ENCODE results near the gene PSMD10.

PSMD10 gene
- 16.2 to 39.9 reads per million in 2 donors for total RNA-seq

GRCh38 chrX:108091264-108091877, at the start of gene PSMD10, which contains the start of gene ATG4A:
PSMD10 (minus strand) TSS chrX:108091542; CDS start chrX:108091520, 22 bp downstream.
ATG4A (plus strand) TSS chrX:108091778; CDS start chrX:108091827, 49 bp downstream.
- DNase-seq = peak; percentile 79

GRCh38 chrX:108138814-108139702, 47.7 kb upstream of the PSMD10 start:
- no peak for DNase-seq

- no peak for DNase-seq
Measured at GRCh38 chrX:108134724-108135123, 43.4 kb upstream of the PSMD10 start.

GRCh38 chrX:108132876-108133275, 41.5 kb upstream of the PSMD10 start:
- DNase-seq = no peak

- no peak for DNase-seq
Measured at GRCh38 chrX:108132034-108132433, 40.7 kb upstream of the PSMD10 start.

GRCh38 chrX:108131471-108131870, 40.1 kb upstream of the PSMD10 start:
- DNase-seq = no peak

GRCh38 chrX:108130889-108131288, 39.5 kb upstream of the PSMD10 start:
- no peak for DNase-seq

- DNase-seq = no peak
Measured at GRCh38 chrX:108127152-108127551, 35.8 kb upstream of the PSMD10 start.

- no peak for DNase-seq
Measured at GRCh38 chrX:108126661-108127060, 35.3 kb upstream of the PSMD10 start.

GRCh38 chrX:108123591-108124366, 32.4 kb upstream of the PSMD10 start:
- no peak for DNase-seq

GRCh38 chrX:108122748-108123147, 31.4 kb upstream of the PSMD10 start:
- DNase-seq = no peak

- DNase-seq = no peak
Measured at GRCh38 chrX:108121291-108121690, 29.9 kb upstream of the PSMD10 start.

GRCh38 chrX:108117988-108118387, 26.6 kb upstream of the PSMD10 start:
- no peak for DNase-seq

- no peak for DNase-seq
Measured at GRCh38 chrX:108114541-108114940, 23.2 kb upstream of the PSMD10 start.

GRCh38 chrX:108105473-108105872, 14.1 kb upstream of the PSMD10 start:
- DNase-seq = no peak

- DNase-seq = no peak
Measured at GRCh38 chrX:108097380-108097779, 6.0 kb upstream of the PSMD10 start.

- DNase-seq = no peak
Measured at GRCh38 chrX:108091878-108092291, 543 bp upstream of the PSMD10 start.

- no peak for DNase-seq
Measured at GRCh38 chrX:108090491-108091263, 665 bp downstream of the PSMD10 start.

- DNase-seq = no peak
Measured at GRCh38 chrX:108088511-108088910, 2.8 kb downstream of the PSMD10 start.

- DNase-seq = no peak
Measured at GRCh38 chrX:108087792-108088191, 3.5 kb downstream of the PSMD10 start.

- DNase-seq = no peak
Measured at GRCh38 chrX:108081110-108081509, 10.2 kb downstream of the PSMD10 start.

GRCh38 chrX:108072746-108073145, 18.6 kb downstream of the PSMD10 start:
- no peak for DNase-seq
